ENCODE data around the gene KANK2.

GRCh38 chr19:11196406-11197287 is 698 bp downstream of the KANK2 start:
- no peak for TF ChIP-seq POLR2AphosphoS5 (IDR thresholded peaks at IDR 0.05; ENCODE audit: low read depth, low read length)
- no peak for TF ChIP-seq POLR2A (IDR thresholded peaks at IDR 0.05; ENCODE audit: low read depth, low read length)
- TF ChIP-seq TAF1 (IDR thresholded peaks at IDR 0.05; ENCODE audit: low read depth, low read length), result no peak
- no peak for TF ChIP-seq PAX5 (IDR thresholded peaks at IDR 0.05; ENCODE audit: insufficient read depth, low read length, severe bottlenecking)
- no peak for TF ChIP-seq SPI1 (IDR thresholded peaks at IDR 0.05; ENCODE audit: low read depth, low read length)

Measured in GM12891 (cell line).